CD4-positive, alpha-beta T cell (primary cell): ENCODE results near the gene SCAI. TPM values are rescaled to one million over a fixed set of nuclear protein-coding genes. Genes with fewer than 3 reads are reported as not detected.

Experiments used
- ATAC-seq: fragments of 200-7000 bp; cut with Tn5 transposase; one replicate; pipeline ENCODE4 v1.10.0; 2022; ENCODE audit warnings: mild to moderate bottlenecking; ENCODE audit not compliant: poor library complexity
- CTCF ChIA-PET: fragments of 350-600 bp; sonication (Branson Sonifier 250); formaldehyde crosslinking; loops from one replicate; lab custom pipeline; 2021; ENCODE audit warnings: antibody characterized with exemption, inconsistent platforms; lab: Charles Lee
- POLR2A ChIA-PET: fragments of 350-600 bp; sonication (Branson Sonifier 250); formaldehyde crosslinking; loops from one replicate; lab custom pipeline; 2021; ENCODE audit warnings: antibody characterized with exemption, inconsistent platforms; lab: Charles Lee
- DNase-seq, 14 experiments: peaks; one replicate each; pipeline ENCODE4 v3.0.0-alpha.2; 2013 to 2020; ENCODE audit warnings: mixed read lengths in 2 of 14
- H3K27ac ChIP-seq, 2 donors: one replicate each; pipeline versions ENCODE4 v1.5.1 to v1.7.0; 2013; ENCODE audit warnings: low read length in 2 of 2, low read depth in 1 of 2, mild to moderate bottlenecking in 1 of 2
- H3K27me3 ChIP-seq, 2 experiments: 1 replicate in 1 of 2; 2 replicates in 1 of 2; pipeline versions ENCODE4 v1.6.1 to v1.7.0; 2013; ENCODE audit warnings: low read length in 2 of 2, control low read depth in 1 of 2, mild to moderate bottlenecking in 1 of 2, moderate library complexity in 1 of 2; ENCODE audit not compliant: insufficient read depth in 2 of 2, control insufficient read depth in 1 of 2
- H3K36me3 ChIP-seq: one replicate; pipeline ENCODE4 v1.6.1; 2013; ENCODE audit warnings: low read length, control low read depth; ENCODE audit not compliant: insufficient read depth
- H3K4me1 ChIP-seq: one replicate; pipeline ENCODE4 v1.6.1; 2013; ENCODE audit warnings: low read length, control low read depth; ENCODE audit not compliant: insufficient read depth
- H3K4me3 ChIP-seq: one replicate; pipeline ENCODE4 v1.5.1; 2013; ENCODE audit warnings: mild to moderate bottlenecking, low read length, moderate library complexity
- H3K9me3 ChIP-seq, 2 experiments: 1 replicate in 1 of 2; 2 replicates in 1 of 2; pipeline versions ENCODE4 v1.6.1 to v1.7.0; 2013; ENCODE audit warnings: low read length in 2 of 2, mild to moderate bottlenecking in 2 of 2, control low read depth in 1 of 2, moderate library complexity in 1 of 2; ENCODE audit not compliant: control insufficient read depth in 1 of 2, insufficient read depth in 1 of 2
- H3K27ac Mint-ChIP-seq: one replicate; pipeline ENCODE4 v1.8.0; 2020; ENCODE audit warnings: mixed read lengths
- H3K27me3 Mint-ChIP-seq: one replicate; pipeline ENCODE4 v1.8.0; 2021; ENCODE audit warnings: mixed read lengths
- H3K36me3 Mint-ChIP-seq: one replicate; pipeline ENCODE4 v1.8.0; 2021; ENCODE audit warnings: low read depth, mixed read lengths
- H3K4me1 Mint-ChIP-seq: one replicate; pipeline ENCODE4 v1.8.0; 2021; ENCODE audit warnings: low read depth, mixed read lengths
- H3K4me3 Mint-ChIP-seq: one replicate; pipeline ENCODE4 v1.8.0; 2020; ENCODE audit warnings: mild to moderate bottlenecking, mixed read lengths
- H3K9me3 Mint-ChIP-seq: one replicate; pipeline ENCODE4 v1.8.0; 2020; ENCODE audit warnings: mixed read lengths
- CTCF ChIP-seq: fragments of 200-600 bp; IDR thresholded peaks from one replicate; pipeline ENCODE4 v1.8.0; 2022; ENCODE audit warnings: antibody characterized with exemption, mild to moderate bottlenecking
- intact Hi-C, 2 experiments: fragments of 100-400 bp; cut with DNase I in 1 of 2; cut with micrococcal nuclease in 1 of 2; formaldehyde crosslinking; loops; one replicate each; pipeline versions ENCODE4 v1.15.1 to v1.9.0; 2023 to 2025; cut with DNase I, micrococcal nuclease
- total RNA-seq, 174 experiments: library from RNA in 2 of 174; stranded (reverse) in 2 of 174; gene quantifications; one replicate each; pipeline ENCODE4 v1.2.3 and lab custom pipeline; 2021 to 2026

SCAI gene
- total RNA-seq, 2 experiments from 2014 or later: 11.6 to 13.4 TPM

DNA sequence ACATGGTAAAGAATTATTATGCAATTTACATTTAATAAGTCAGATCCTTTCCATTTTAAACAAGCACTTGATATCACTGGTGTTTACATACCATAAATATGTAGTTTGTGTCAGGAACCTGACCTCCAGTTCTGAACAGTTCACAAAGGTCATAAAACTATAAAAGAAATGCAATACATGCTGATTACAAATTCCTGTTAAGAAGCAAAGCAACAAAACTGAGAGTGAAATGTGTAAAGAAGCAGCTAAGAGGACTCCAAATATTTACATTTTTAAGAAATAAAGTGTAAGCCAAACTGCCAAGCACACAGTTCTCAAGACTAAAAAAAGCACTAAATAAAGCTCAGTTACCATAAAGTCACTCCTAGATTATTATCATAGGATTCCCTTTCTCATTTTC, 17.4 kb upstream of the SCAI start:
- CTCF ChIA-PET: interaction anchor here (1.3 kb wide), 1 partner anchor 11 kb away, joined by 3 read pairs; no protein-coding TSS in a partner anchor
- peaks cover 21% of the 10 kb centered on the region for H3K36me3 ChIP-seq
- no peak overlapping the region for H3K27ac ChIP-seq
- H3K27me3 Mint-ChIP-seq: no peaks in the 10 kb centered on the region
- no peaks in the 10 kb centered on the region for H3K9me3 Mint-ChIP-seq
- H3K4me1 Mint-ChIP-seq: peaks cover 4% of the 10 kb centered on the region
- H3K4me3 ChIP-seq: no peak overlapping the region
- no peak for TF ChIP-seq CTCF
- POLR2A ChIA-PET: no interaction called here
- no peaks in the 10 kb centered on the region for H3K27me3 ChIP-seq
- no peaks in the 10 kb centered on the region for H3K9me3 ChIP-seq
- no peaks in the 10 kb centered on the region for H3K4me1 ChIP-seq
- H3K4me3 Mint-ChIP-seq: no peak overlapping the region
- DNase-seq (no peak), ATAC-seq (no peak)
- intact Hi-C loops: no loop called here
- peaks cover 40% of the 10 kb centered on the region for H3K36me3 Mint-ChIP-seq
- H3K27ac Mint-ChIP-seq: peak overlapping the region; percentile 72

DNA sequence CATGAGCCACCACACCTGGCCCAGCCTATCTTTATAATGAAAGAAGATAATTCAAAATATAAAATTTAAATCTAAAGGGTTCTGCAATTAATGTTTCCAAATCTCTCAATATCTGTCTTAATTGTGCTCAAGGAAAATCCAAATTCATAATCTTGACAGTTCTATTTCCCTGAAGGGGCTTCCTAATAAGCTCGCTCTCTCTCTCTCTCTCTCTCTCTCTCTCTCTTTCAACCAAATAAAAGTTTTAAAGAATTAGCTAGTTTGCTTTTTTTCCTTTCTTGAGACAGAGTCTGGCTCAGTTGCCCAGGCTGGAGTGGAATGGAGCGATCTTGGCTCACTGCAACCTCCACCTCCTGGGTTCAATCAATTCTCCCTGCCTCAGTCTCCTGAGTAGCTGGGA, 13.2 kb upstream of the SCAI start:
- Histone ChIP-seq H3K4me3 (no peak overlapping the region), H3K27ac (no peak overlapping the region), H3K27me3 (no peaks in the 10 kb centered on the region), H3K36me3 (peaks cover 47% of the 10 kb centered on the region), H3K4me1 (no peaks in the 10 kb centered on the region), H3K9me3 (no peaks in the 10 kb centered on the region)
- ChIA-PET POLR2A (no interaction called here), CTCF (interaction anchor here (0.6 kb wide), 1 partner anchor 114 kb away, joined by 3 read pairs; no protein-coding TSS in a partner anchor)
- Mint-ChIP-seq H3K4me1 (peaks cover 4% of the 10 kb centered on the region), H3K27ac (no peak overlapping the region), H3K27me3 (no peaks in the 10 kb centered on the region), H3K36me3 (peaks cover 74% of the 10 kb centered on the region), H3K4me3 (no peak overlapping the region), H3K9me3 (no peaks in the 10 kb centered on the region)
- intact Hi-C loops: no loop called here
- DNase-seq: no peak
- no peak for TF ChIP-seq CTCF
- ATAC-seq: no peak

DNA sequence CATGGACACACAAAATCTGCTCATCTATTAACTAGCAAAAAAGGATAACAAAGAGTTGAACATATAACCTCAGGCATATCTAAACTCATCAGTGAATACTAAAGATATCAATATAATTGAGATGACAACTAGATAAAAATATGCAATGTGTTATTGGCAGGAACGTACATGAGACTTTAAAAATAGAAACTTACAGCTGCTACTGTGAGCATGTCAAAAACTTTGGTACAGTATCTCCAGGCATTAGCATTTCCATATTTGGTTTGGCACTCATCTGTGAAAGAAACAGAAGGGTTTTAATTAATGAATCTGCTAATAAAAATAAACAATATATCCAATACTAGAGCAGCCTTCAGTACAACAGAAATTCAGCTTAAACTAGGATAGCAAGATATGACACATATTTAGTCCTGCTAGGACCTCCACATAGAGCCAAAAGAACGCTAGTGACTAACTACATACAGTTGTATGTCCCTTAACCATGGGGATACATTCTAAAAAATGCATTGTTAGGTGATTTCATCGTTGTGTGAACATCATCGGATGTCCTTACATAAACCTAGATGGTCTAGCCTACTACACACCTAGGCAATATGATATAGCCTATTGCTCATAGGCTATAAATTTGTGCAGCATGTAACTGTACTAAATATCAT, 10.5 kb upstream of the SCAI start:
- POLR2A ChIA-PET: interaction anchor here (0.6 to 1.2 kb wide), 3 partner anchors 10 to 84 kb away, joined by 3 to 4 read pairs (median 3); partner anchors contain the start of gene SCAI
- Mint-ChIP-seq H3K9me3 (no peaks in the 10 kb centered on the region), H3K27ac (no peak overlapping the region), H3K27me3 (no peaks in the 10 kb centered on the region), H3K4me1 (peaks cover 10% of the 10 kb centered on the region), H3K4me3 (no peak overlapping the region), H3K36me3 (peaks cover 84% of the 10 kb centered on the region)
- H3K27ac ChIP-seq: no peak overlapping the region
- no peak for TF ChIP-seq CTCF
- DNase-seq (no peak), ATAC-seq (no peak)
- intact Hi-C loops: no loop called here
- H3K4me1 ChIP-seq: no peaks in the 10 kb centered on the region
- H3K27me3 ChIP-seq: no peaks in the 10 kb centered on the region
- H3K36me3 ChIP-seq: peaks cover 62% of the 10 kb centered on the region
- H3K4me3 ChIP-seq: no peak overlapping the region
- CTCF ChIA-PET: interaction anchor here (3.2 kb wide), 1 partner anchor 10 kb away, joined by 11 read pairs; the partner anchor contains the start of gene SCAI
- H3K9me3 ChIP-seq: no peaks in the 10 kb centered on the region
